LNCaP clone FGC (cell line): ENCODE results near the gene DPYSL3.

ENCODE experiments used
- DNase-seq: peaks from one replicate; pipeline ENCODE4 v3.0.0-alpha.2; 2011; ENCODE audit warnings: low read depth
- H3K4me3 ChIP-seq: 2 replicates; pipeline ENCODE4 v1.5.1; 2011; ENCODE audit warnings: mild to moderate bottlenecking, low read depth, low read length, control low read depth
- CTCF ChIP-seq: IDR thresholded peaks from 2 replicates; pipeline ENCODE4 v1.5.1; 2012; ENCODE audit warnings: mild to moderate bottlenecking; ENCODE audit not compliant: control insufficient read depth, insufficient read depth; ENCODE audit errors: extremely low read depth

The DPYSL3 gene

GRCh38 chr5:147472664-147473475, 37.0 kb downstream of the DPYSL3 start:
- TF ChIP-seq CTCF, result no peak
- no peak for DNase-seq
- no peak overlapping the region for H3K4me3 ChIP-seq

GRCh38 chr5:147467973-147468508, 41.8 kb downstream of the DPYSL3 start:
- no peak for TF ChIP-seq CTCF
- DNase-seq, result no peak

GRCh38 chr5:147466360-147466980, 43.4 kb downstream of the DPYSL3 start:
- DNase-seq, result no peak

More at GRCh38 chr5:147467973-147468508, 41.8 kb downstream of the DPYSL3 start:
- H3K4me3 ChIP-seq, result no peak overlapping the region

GRCh38 chr5:147465747-147466146, 44.1 kb downstream of the DPYSL3 start:
- no peak overlapping the region for H3K4me3 ChIP-seq
- TF ChIP-seq CTCF, result no peak
- no peak for DNase-seq

More at GRCh38 chr5:147466360-147466980, 43.4 kb downstream of the DPYSL3 start:
- H3K4me3 ChIP-seq, result no peak overlapping the region
- no peak for TF ChIP-seq CTCF

GRCh38 chr5:147464211-147464610, 45.7 kb downstream of the DPYSL3 start:
- H3K4me3 ChIP-seq, result no peak overlapping the region
- peak; percentile 11 for DNase-seq
- TF ChIP-seq CTCF, result peak; percentile 45

GRCh38 chr5:147461915-147462314, 48.0 kb downstream of the DPYSL3 start:
- no peak overlapping the region for H3K4me3 ChIP-seq
- TF ChIP-seq CTCF, result no peak
- DNase-seq, result no peak

GRCh38 chr5:147460380-147460779, 49.5 kb downstream of the DPYSL3 start:
- no peak for DNase-seq
- no peak overlapping the region for H3K4me3 ChIP-seq
- TF ChIP-seq CTCF, result no peak
